Mesendoderm (in vitro differentiated cells): Measurements from ENCODE around the gene ARHGEF17.

Experiments used
- DNase-seq: peaks from one replicate; pipeline ENCODE4 v3.0.0; 2013
- H2AK5ac ChIP-seq: 2 replicates; pipeline ENCODE4 v1.6.1; 2013; ENCODE audit warnings: low read length, inconsistent platforms
- H2BK120ac ChIP-seq: 2 replicates; pipeline ENCODE4 v1.6.1; 2013; ENCODE audit warnings: low read depth, mild to moderate bottlenecking, low read length, moderate library complexity, mixed read lengths
- H2BK15ac ChIP-seq: replicated peaks from 2 replicates; pipeline ENCODE4 v1.6.1; 2013; ENCODE audit warnings: low read depth, mild to moderate bottlenecking, moderate library complexity
- H2BK5ac ChIP-seq: 2 replicates; pipeline ENCODE4 v1.6.1; 2013; ENCODE audit warnings: low read length, inconsistent platforms
- H3K18ac ChIP-seq: 2 replicates; pipeline ENCODE4 v1.6.1; 2013; ENCODE audit warnings: mild to moderate bottlenecking, low read length, mixed read lengths
- H3K23ac ChIP-seq: one replicate; pipeline ENCODE4 v1.6.1; 2013; ENCODE audit warnings: low read length
- H3K27ac ChIP-seq: 2 replicates; pipeline ENCODE4 v1.5.1; 2013; ENCODE audit warnings: low read depth, mild to moderate bottlenecking, inconsistent platforms, low read length, moderate library complexity
- H3K27me3 ChIP-seq: 2 replicates; pipeline ENCODE4 v1.6.1; 2013; ENCODE audit warnings: low read length, control low read depth, mild to moderate bottlenecking, inconsistent platforms; ENCODE audit not compliant: insufficient read depth, poor library complexity
- H3K36me3 ChIP-seq: 2 replicates; pipeline ENCODE4 v1.6.1; 2013; ENCODE audit warnings: low read length, inconsistent platforms; ENCODE audit not compliant: control insufficient read depth, insufficient read depth
- H3K4ac ChIP-seq: one replicate; pipeline ENCODE4 v1.6.1; 2013; ENCODE audit warnings: low read depth, mild to moderate bottlenecking, low read length, moderate library complexity
- H3K4me1 ChIP-seq: 2 replicates; pipeline ENCODE4 v1.6.1; 2013; ENCODE audit warnings: low read depth, low read length, inconsistent platforms; ENCODE audit not compliant: control insufficient read depth
- H3K4me2 ChIP-seq: 2 replicates; pipeline ENCODE4 v1.6.1; 2013; ENCODE audit warnings: low read length
- H3K4me3 ChIP-seq: 2 replicates; pipeline ENCODE4 v1.5.1; 2013; ENCODE audit warnings: mild to moderate bottlenecking, low read length
- H3K56ac ChIP-seq: one replicate; pipeline ENCODE4 v1.6.1; 2013; ENCODE audit warnings: low read length
- H3K79me1 ChIP-seq: 2 replicates; pipeline ENCODE4 v1.6.1; 2013; ENCODE audit warnings: low read length, inconsistent platforms
- H3K79me2 ChIP-seq: 2 replicates; pipeline ENCODE4 v1.6.1; 2013; ENCODE audit warnings: mild to moderate bottlenecking, low read length; ENCODE audit not compliant: control insufficient read depth, insufficient read depth
- H3K9ac ChIP-seq: 2 replicates; pipeline ENCODE4 v1.6.1; 2013; ENCODE audit warnings: low read length, inconsistent platforms
- H4K5ac ChIP-seq: one replicate; pipeline ENCODE4 v1.6.1; 2013; ENCODE audit warnings: low read length
- H4K8ac ChIP-seq: one replicate; pipeline ENCODE4 v1.6.1; 2013; ENCODE audit warnings: low read depth, mild to moderate bottlenecking, control low read depth, low read length, moderate library complexity
- WGBS: extraction: QIAGEN DNeasy Blood & Tissue Kit; methylation state at CpG from one replicate; pipeline ENCODE4 v1.1.7; 2013; ENCODE audit warnings: low lambda C conversion rate, missing lambda C conversion rate; ENCODE audit not compliant: insufficient coverage; ENCODE audit errors: extremely low coverage; 5-methylcytosine and 5-hydroxymethylcytosine counted together

Gene ARHGEF17

GRCh38 chr11:73314117-73314961 lies 6.3 kb downstream of the ARHGEF17 start:
- Histone ChIP-seq H2BK5ac (no peak overlapping the region), H3K27me3 (no peaks in the 10 kb centered on the region), H3K36me3 (no peaks in the 10 kb centered on the region), H3K4me3 (no peak overlapping the region), H3K27ac (no peak overlapping the region), H3K79me1 (peaks cover 17% of the 10 kb centered on the region), H3K56ac (no peak overlapping the region), H3K79me2 (peaks cover 3% of the 10 kb centered on the region), H3K4ac (no peak overlapping the region), H4K5ac (no peak overlapping the region), H3K18ac (no peak overlapping the region), H3K4me1 (peaks cover 13% of the 10 kb centered on the region), H2AK5ac (no peak overlapping the region), H2BK120ac (no peak overlapping the region), H3K4me2 (no peak overlapping the region), H3K9ac (no peak overlapping the region), H3K23ac (no peak overlapping the region), H4K8ac (no peak overlapping the region), H2BK15ac (no peak overlapping the region)
- DNase-seq, result peak; percentile 98
- no CpG with 5 or more reads among the region's 11 CpGs for WGBS

- Histone ChIP-seq H3K79me1 (peaks cover 15% of the 10 kb centered on the region), H3K18ac (no peak overlapping the region), H3K56ac (peak overlapping the region; percentile 62), H3K27ac (peak overlapping the region; percentile 6), H3K4me1 (peaks cover 11% of the 10 kb centered on the region), H3K79me2 (peaks cover 3% of the 10 kb centered on the region), H3K23ac (no peak overlapping the region), H2BK5ac (no peak overlapping the region), H3K27me3 (no peaks in the 10 kb centered on the region), H2BK15ac (no peak overlapping the region), H4K8ac (no peak overlapping the region), H3K4me3 (no peak overlapping the region), H3K4ac (no peak overlapping the region), H2BK120ac (no peak overlapping the region), H3K4me2 (no peak overlapping the region), H3K9ac (no peak overlapping the region), H2AK5ac (no peak overlapping the region), H4K5ac (no peak overlapping the region), H3K36me3 (no peaks in the 10 kb centered on the region)
- no peak for DNase-seq
- no CpG with 5 or more reads among the region's 9 CpGs for WGBS
These were observed 7.4 kb downstream of the ARHGEF17 start for GRCh38 chr11:73315293-73316020.

- no peak for DNase-seq
- peaks cover 11% of the 10 kb centered on the region for H3K4me1 ChIP-seq
These were observed 8.3 kb downstream of the ARHGEF17 start for GRCh38 chr11:73316422-73316821.

GRCh38 chr11:73317373-73317772 lies 9.3 kb downstream of the ARHGEF17 start:
- no peak for DNase-seq
- peaks cover 15% of the 10 kb centered on the region for H3K4me1 ChIP-seq
- H4K8ac ChIP-seq, result no peak overlapping the region
- H2BK15ac ChIP-seq, result no peak overlapping the region
- peaks cover 2% of the 10 kb centered on the region for H3K79me2 ChIP-seq
- peaks cover 13% of the 10 kb centered on the region for H3K79me1 ChIP-seq
- H4K5ac ChIP-seq, result no peak overlapping the region
- H2BK5ac ChIP-seq, result no peak overlapping the region
- no peak overlapping the region for H3K4ac ChIP-seq
- no peak overlapping the region for H3K9ac ChIP-seq
- H3K4me2 ChIP-seq, result no peak overlapping the region
- no peak overlapping the region for H3K27ac ChIP-seq
- no peaks in the 10 kb centered on the region for H3K36me3 ChIP-seq
- H3K27me3 ChIP-seq, result no peaks in the 10 kb centered on the region
- H2BK120ac ChIP-seq, result no peak overlapping the region
- H2AK5ac ChIP-seq, result no peak overlapping the region
- no CpG with 5 or more reads among the region's 4 CpGs for WGBS
- no peak overlapping the region for H3K4me3 ChIP-seq
- H3K23ac ChIP-seq, result no peak overlapping the region
- no peak overlapping the region for H3K56ac ChIP-seq
- no peak overlapping the region for H3K18ac ChIP-seq

More at GRCh38 chr11:73316422-73316821, 8.3 kb downstream of the ARHGEF17 start:
- no peak overlapping the region for H3K4me3 ChIP-seq
- no peak overlapping the region for H3K4me2 ChIP-seq
- no peak overlapping the region for H3K56ac ChIP-seq
- H4K8ac ChIP-seq, result no peak overlapping the region
- no CpG with 5 or more reads among the region's 1 CpG for WGBS
- no peak overlapping the region for H2AK5ac ChIP-seq
- no peak overlapping the region for H3K23ac ChIP-seq
- H2BK120ac ChIP-seq, result no peak overlapping the region
- H3K27ac ChIP-seq, result no peak overlapping the region
- no peaks in the 10 kb centered on the region for H3K27me3 ChIP-seq
- no peak overlapping the region for H3K18ac ChIP-seq
- H3K9ac ChIP-seq, result no peak overlapping the region
- H3K79me1 ChIP-seq, result peaks cover 17% of the 10 kb centered on the region
- no peak overlapping the region for H2BK15ac ChIP-seq
- peaks cover 3% of the 10 kb centered on the region for H3K79me2 ChIP-seq
- no peak overlapping the region for H3K4ac ChIP-seq
- no peak overlapping the region for H2BK5ac ChIP-seq
- H4K5ac ChIP-seq, result no peak overlapping the region
- H3K36me3 ChIP-seq, result no peaks in the 10 kb centered on the region

- H3K4me2 ChIP-seq, result no peak overlapping the region
- H4K5ac ChIP-seq, result no peak overlapping the region
- H3K56ac ChIP-seq, result no peak overlapping the region
- no peak overlapping the region for H3K4me3 ChIP-seq
- H3K9ac ChIP-seq, result no peak overlapping the region
- WGBS, result no CpG with 5 or more reads among the region's 3 CpGs
- H3K27ac ChIP-seq, result no peak overlapping the region
- no peak overlapping the region for H2BK15ac ChIP-seq
- H3K36me3 ChIP-seq, result no peaks in the 10 kb centered on the region
- H2BK5ac ChIP-seq, result no peak overlapping the region
- H2BK120ac ChIP-seq, result no peak overlapping the region
- no peak overlapping the region for H2AK5ac ChIP-seq
- H3K4ac ChIP-seq, result no peak overlapping the region
- no peak for DNase-seq
- H3K27me3 ChIP-seq, result no peaks in the 10 kb centered on the region
- peaks cover 14% of the 10 kb centered on the region for H3K4me1 ChIP-seq
- no peaks in the 10 kb centered on the region for H3K79me2 ChIP-seq
- no peak overlapping the region for H4K8ac ChIP-seq
- no peak overlapping the region for H3K18ac ChIP-seq
- H3K79me1 ChIP-seq, result peaks cover 11% of the 10 kb centered on the region
- no peak overlapping the region for H3K23ac ChIP-seq
These were observed 9.7 kb downstream of the ARHGEF17 start for GRCh38 chr11:73317803-73318202.
